PC-9 (cell line): Measurements from ENCODE around the gene CR1.

ENCODE experiments used
- EZH2 ChIP-seq: fragments of 200-600 bp; sonication (generic); IDR thresholded peaks from 2 replicates; pipeline ENCODE4 v1.8.0; 2017; ENCODE audit warnings: antibody characterized with exemption, low read depth
- TF ChIP-seq, protein P1 (sequence below): fragments of 200-600 bp; sonication (generic); conservative IDR thresholded peaks from 2 replicates; pipeline ENCODE4 v1.6.1; 2017; ENCODE audit warnings: mixed run types, antibody characterized with exemption, mild to moderate bottlenecking, moderate library complexity

DNA sequence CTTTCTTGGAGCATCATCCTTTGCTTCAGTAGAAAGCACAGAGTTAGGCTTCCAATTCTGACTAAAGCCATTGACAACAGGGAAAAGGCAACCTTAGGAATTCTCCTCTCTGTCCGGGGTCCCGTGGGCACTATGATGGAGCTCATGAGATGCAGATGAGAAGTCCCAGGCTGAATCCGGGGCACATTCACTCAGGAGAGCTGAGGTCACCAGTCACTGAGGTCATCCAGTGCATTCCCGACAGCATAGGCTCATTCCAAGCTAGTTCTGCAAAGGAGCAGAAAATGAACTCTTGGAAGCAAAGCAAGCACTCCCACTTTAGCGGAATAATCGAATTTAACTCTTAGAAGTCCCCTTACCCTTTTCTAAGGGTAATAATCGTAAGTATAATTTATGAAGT is 6.8 kb downstream of the CR1 start:
- TF ChIP-seq, protein P1, sequence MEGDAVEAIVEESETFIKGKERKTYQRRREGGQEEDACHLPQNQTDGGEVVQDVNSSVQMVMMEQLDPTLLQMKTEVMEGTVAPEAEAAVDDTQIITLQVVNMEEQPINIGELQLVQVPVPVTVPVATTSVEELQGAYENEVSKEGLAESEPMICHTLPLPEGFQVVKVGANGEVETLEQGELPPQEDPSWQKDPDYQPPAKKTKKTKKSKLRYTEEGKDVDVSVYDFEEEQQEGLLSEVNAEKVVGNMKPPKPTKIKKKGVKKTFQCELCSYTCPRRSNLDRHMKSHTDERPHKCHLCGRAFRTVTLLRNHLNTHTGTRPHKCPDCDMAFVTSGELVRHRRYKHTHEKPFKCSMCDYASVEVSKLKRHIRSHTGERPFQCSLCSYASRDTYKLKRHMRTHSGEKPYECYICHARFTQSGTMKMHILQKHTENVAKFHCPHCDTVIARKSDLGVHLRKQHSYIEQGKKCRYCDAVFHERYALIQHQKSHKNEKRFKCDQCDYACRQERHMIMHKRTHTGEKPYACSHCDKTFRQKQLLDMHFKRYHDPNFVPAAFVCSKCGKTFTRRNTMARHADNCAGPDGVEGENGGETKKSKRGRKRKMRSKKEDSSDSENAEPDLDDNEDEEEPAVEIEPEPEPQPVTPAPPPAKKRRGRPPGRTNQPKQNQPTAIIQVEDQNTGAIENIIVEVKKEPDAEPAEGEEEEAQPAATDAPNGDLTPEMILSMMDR: no peak
- no peak for TF ChIP-seq EZH2
